MG63 (cell line): ENCODE measurements around the gene CSNK1G1. TPM values are rescaled to one million over a fixed set of nuclear protein-coding genes. Genes with fewer than 3 reads are reported as not detected.
A peak's percentile ranks its signal among the peaks of the same experiment; 100 is the strongest.

ENCODE experiments used
- DNase-seq: peaks from one replicate; pipeline ENCODE4 v3.0.0-alpha.2; 2020
- H3K27me3 ChIP-seq: fragments of 250-450 bp; sonication (Bioruptor Pico); 2 replicates; pipeline ENCODE4 v1.5.1; 2020; ENCODE audit warnings: mild to moderate bottlenecking, moderate library complexity
- H3K36me3 ChIP-seq: fragments of 250-450 bp; sonication (Bioruptor Pico); 2 replicates; pipeline ENCODE4 v1.5.1; 2020; ENCODE audit warnings: mild to moderate bottlenecking, moderate library complexity
- H3K4me3 ChIP-seq: fragments of 250-450 bp; sonication (Bioruptor Pico); 2 replicates; pipeline ENCODE4 v1.5.1; 2020; ENCODE audit warnings: mild to moderate bottlenecking, moderate library complexity
- H3K9me3 ChIP-seq: fragments of 250-450 bp; sonication (Bioruptor Pico); 2 replicates; pipeline ENCODE4 v1.5.1; 2020; ENCODE audit warnings: mild to moderate bottlenecking, moderate library complexity
- total RNA-seq: library from RNA; depleted of rRNA; stranded (reverse); fragments of >200 nt; shearing (Covaris generic); gene quantifications from 2 replicates; pipeline ENCODE4 v1.2.3, GENCODE V29; 2014; ENCODE audit warnings: low replicate concordance

Gene CSNK1G1
- total RNA-seq, 1 experiment from 2014 or later = 12.7 TPM

DNA sequence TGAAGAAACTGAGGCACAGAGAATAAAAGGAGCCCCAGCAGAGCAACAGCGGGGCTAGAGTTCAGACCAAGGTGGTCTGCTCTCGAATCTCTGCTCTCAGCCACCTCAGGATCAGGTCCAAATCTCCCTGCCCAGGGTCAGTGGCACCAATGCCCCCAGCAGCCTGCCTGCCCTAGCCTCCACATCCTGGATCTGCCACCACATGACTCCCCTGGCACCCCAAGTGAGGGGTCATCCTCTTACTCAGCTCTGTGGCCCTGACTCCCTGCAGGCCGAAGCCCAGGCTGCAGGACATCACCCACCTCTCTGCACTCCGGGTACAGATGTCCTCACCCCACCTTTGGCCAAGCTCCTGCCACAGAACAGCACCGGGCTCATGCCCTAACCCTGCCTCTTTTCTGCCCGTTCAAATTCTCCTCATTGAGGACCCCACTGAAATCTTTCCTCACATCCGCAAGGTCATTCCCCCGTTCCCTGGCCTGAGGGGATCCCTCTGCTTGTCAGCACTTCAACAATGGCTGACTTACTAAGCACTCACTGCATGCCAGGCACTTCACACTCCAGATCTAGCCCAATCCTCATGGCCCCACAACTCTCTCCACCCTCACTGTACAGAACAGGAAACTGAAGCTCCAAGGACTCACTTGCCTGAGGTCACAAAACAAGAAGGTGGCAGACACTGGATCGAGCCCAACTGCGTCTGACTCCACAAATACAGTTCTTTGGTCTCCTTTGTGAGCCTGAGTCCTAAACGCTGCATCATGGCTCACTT lies 197.4 kb downstream of the CSNK1G1 start:
- no peak for DNase-seq
- peaks cover 82% of the 10 kb centered on the region for H3K36me3 ChIP-seq
- no peak overlapping the region for H3K4me3 ChIP-seq
- H3K9me3 ChIP-seq = no peaks in the 10 kb centered on the region
- no peaks in the 10 kb centered on the region for H3K27me3 ChIP-seq

DNA sequence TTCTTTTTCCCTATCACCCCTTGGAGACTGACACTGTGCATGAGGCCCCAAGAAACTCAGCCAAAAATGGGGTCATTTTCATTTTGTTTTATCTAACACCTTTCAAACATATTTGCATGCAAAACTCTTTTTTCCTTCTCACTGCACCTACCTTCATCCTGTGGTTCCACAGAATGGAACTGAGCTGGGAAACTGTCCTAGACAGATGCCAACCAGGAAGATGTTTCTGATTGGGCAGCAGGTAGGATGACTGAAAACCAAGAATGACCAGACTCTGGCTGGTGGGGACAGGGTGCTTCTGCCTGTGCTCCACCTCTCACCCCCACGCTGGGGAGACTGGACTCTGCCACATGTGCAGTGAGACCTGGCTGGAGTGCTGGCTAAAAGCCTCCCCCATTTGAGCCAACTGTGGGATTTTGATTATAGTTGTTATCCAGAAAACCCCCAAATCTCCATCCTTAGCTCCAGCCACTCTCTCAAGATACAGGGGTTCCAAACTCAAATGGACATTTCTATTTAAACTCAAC lies 198.3 kb downstream of the CSNK1G1 start:
- Histone ChIP-seq H3K36me3 (peaks cover 82% of the 10 kb centered on the region), H3K4me3 (no peak overlapping the region), H3K27me3 (0 out of 2 replicates have a peak, but pooled peaks cover 3% of the 10 kb centered on the region), H3K9me3 (no peaks in the 10 kb centered on the region)
- DNase-seq = no peak

DNA sequence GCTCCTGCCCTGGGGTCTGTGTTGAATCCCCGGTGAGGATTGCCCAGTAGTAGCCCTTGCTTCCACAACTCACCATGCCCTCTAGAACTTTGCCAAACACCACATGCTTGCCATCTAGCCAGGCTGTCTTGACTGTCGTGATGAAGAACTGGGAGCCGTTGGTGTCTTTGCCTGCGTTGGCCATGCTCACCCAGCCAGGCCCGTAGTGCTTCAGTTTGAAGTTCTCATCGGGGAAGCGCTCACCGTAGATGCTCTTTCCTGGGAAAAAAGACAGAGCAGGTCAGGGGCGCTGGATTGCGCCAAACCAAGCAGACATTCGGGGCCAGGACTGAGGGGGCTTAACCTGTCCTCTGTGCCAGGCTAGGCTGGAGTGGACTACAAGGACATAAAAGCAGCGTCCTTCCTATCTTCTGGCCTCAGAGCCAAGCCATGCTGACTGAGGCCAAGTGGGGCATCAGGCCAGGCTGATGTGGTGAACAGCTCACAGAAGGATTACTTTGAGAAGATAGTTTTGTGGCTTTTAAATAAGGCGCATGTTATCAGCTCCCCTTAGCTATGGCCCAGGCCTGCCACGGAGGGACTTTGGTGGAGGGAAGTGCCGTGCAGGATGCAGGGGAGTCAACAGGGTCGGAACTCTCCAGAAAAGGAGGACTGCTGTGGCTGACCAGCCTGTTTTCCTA lies 199.2 kb downstream of the CSNK1G1 start:
- Histone ChIP-seq H3K36me3 (peaks cover 76% of the 10 kb centered on the region), H3K27me3 (peaks cover 9% of the 10 kb centered on the region; the same call in 1 of the 2 replicates), H3K4me3 (no peak overlapping the region), H3K9me3 (no peaks in the 10 kb centered on the region)
- no peak for DNase-seq

GRCh38 chr15:64155802-64156651 lies 199.9 kb downstream of the CSNK1G1 start:
- Histone ChIP-seq H3K36me3 (peaks cover 68% of the 10 kb centered on the region), H3K9me3 (no peaks in the 10 kb centered on the region), H3K4me3 (no peak overlapping the region), H3K27me3 (peaks cover 10% of the 10 kb centered on the region; the same call in 1 of the 2 replicates)
- no peak for DNase-seq

DNA sequence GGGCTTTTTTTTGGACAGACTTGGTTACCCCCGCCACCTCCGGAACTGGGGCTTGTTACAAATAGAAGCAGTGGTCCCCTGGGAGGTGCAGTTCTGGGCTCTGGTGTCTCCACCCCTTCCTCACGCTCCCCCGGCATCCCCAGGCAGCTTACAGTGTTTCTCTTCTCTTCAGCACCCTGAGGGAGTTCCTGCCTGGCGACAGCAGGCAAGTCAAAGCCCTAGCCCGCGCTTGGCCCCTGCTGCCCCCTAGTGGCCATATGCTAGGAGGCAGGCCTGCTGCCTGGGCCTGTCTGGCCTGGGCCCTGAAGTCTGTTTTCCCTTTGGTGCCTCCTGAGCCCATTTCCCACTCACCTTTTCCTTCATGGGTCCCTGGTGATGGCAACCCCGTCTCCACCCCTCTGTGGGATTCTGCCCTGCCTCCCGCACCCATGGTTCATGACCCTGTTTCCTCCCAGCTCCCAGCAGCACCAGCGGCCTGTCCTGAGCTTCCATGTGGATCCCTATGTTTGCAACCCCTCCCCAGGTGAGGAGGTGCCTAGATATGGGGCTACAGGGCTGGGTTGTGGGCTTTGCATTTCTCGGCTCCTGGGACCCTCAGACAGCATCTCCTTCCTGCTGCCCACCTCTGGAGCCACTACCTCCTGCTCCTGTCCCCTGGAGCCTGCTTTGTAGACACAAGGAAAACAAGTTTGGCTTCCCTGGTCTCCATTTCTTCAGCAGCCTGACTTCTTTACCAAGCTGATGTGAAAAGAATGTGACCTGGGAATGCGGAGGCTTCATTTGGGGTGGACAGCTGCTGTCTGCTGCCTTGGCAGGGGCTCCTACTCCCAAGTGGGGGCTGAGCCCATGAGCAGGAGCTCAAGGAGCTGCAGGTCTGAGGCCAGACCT lies 202.2 kb downstream of the CSNK1G1 start:
- H3K4me3 ChIP-seq = no peak overlapping the region

GRCh38 chr15:64152507-64153387 lies 203.2 kb downstream of the CSNK1G1 start:
- Histone ChIP-seq H3K9me3 (no peaks in the 10 kb centered on the region), H3K36me3 (peaks cover 36% of the 10 kb centered on the region), H3K4me3 (no peak overlapping the region), H3K27me3 (peaks cover 10% of the 10 kb centered on the region; the same call in 1 of the 2 replicates)
- no peak for DNase-seq

More for the DNA sequence above, 202.2 kb downstream of the CSNK1G1 start:
- Histone ChIP-seq H3K27me3 (peaks cover 10% of the 10 kb centered on the region; the same call in 1 of the 2 replicates), H3K36me3 (peaks cover 45% of the 10 kb centered on the region), H3K9me3 (no peaks in the 10 kb centered on the region)
- DNase-seq = peak; percentile 86

GRCh38 chr15:64151727-64152506 lies 204.1 kb downstream of the CSNK1G1 start, which contains the start of gene SNX22:
Gene SNX22, plus strand, starts transcription at chr15:64151731. Its CDS starts 45 bp downstream, at chr15:64151776.
- Histone ChIP-seq H3K36me3 (peaks cover 27% of the 10 kb centered on the region), H3K9me3 (no peaks in the 10 kb centered on the region), H3K27me3 (peaks cover 10% of the 10 kb centered on the region; the same call in 1 of the 2 replicates), H3K4me3 (peak within 1 kb of the TSS; percentile 36)
- DNase-seq = no peak

GRCh38 chr15:64149893-64150578 lies 205.9 kb downstream of the CSNK1G1 start:
- Histone ChIP-seq H3K4me3 (no peak overlapping the region), H3K36me3 (peaks cover 15% of the 10 kb centered on the region)
- DNase-seq = no peak

DNA sequence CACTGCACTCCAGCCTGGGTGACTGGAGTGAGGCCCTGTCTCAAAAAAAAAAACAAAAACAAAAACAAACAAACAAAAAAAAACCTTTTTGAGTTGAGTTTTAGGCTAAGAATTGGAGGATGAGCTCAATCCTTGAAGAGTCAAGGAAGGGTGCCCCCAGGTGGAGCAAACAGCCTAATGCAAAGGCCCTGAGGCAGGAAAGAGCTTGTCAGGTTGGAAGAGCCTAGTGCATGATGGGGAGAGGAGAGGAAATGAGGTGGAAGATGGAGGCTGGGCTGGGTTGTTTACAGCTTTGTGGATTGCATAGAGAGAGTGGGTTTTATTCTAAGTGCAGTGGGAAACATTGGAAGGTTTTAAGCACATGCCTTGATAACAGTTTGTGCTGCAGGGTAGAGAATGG lies 206.5 kb downstream of the CSNK1G1 start:
- Histone ChIP-seq H3K27me3 (peaks cover 10% of the 10 kb centered on the region; the same call in 1 of the 2 replicates), H3K36me3 (peaks cover 12% of the 10 kb centered on the region), H3K9me3 (no peaks in the 10 kb centered on the region), H3K4me3 (no peak overlapping the region)
- no peak for DNase-seq

More at GRCh38 chr15:64149893-64150578, 205.9 kb downstream of the CSNK1G1 start:
- Histone ChIP-seq H3K27me3 (peaks cover 10% of the 10 kb centered on the region; the same call in 1 of the 2 replicates), H3K9me3 (no peaks in the 10 kb centered on the region)

DNA sequence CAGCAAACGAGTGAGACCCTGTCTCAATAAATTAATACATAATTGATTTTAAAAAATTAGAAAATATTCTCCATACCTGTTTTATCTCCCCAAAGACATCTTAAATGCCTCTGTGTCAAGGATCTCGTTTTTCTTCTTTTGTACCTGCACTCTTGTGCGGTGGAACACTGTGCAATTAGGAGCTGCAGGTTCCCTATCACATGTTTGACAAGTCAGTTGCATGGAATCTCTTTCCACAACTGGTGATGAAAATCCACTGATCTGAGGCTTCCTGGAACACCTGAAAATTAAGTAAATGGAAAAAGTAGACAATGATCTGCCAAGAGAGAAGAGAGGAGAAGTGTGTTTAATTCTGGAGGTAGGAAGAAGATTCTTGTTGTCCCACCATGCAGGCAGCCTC lies 207.4 kb downstream of the CSNK1G1 start:
- Histone ChIP-seq H3K4me3 (no peak overlapping the region), H3K36me3 (peaks cover 12% of the 10 kb centered on the region), H3K27me3 (peaks cover 10% of the 10 kb centered on the region; the same call in 1 of the 2 replicates), H3K9me3 (no peaks in the 10 kb centered on the region)
- no peak for DNase-seq

DNA sequence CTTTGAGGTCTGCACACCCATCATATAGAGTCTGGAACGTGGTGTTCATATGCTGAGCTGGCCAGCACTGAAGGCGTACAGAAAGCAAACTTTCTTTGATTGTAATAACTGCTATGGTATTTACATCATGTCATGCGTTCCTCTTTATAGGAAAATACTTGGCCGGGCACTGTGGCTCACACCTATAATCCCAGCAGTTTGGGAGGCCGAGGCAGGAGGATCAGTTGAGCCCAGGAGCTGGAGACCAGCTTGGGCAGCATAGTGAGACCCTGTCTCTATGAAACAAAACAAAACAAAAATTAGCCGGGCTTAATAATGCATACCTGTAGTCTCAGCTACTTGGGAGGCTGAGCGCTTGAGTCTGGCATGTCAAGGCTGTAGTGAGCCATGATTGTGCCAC lies 207.8 kb downstream of the CSNK1G1 start:
- peaks cover 16% of the 10 kb centered on the region for H3K36me3 ChIP-seq
- DNase-seq = no peak
- peaks cover 10% of the 10 kb centered on the region; the same call in 1 of the 2 replicates for H3K27me3 ChIP-seq
- H3K9me3 ChIP-seq = no peaks in the 10 kb centered on the region
- H3K4me3 ChIP-seq = no peak overlapping the region

- Histone ChIP-seq H3K9me3 (no peaks in the 10 kb centered on the region), H3K4me3 (no peak overlapping the region), H3K36me3 (peaks cover 17% of the 10 kb centered on the region), H3K27me3 (peaks cover 4% of the 10 kb centered on the region; the same call in 1 of the 2 replicates)
- DNase-seq = no peak
Observed at GRCh38 chr15:64146885-64147681, 208.9 kb downstream of the CSNK1G1 start.

DNA sequence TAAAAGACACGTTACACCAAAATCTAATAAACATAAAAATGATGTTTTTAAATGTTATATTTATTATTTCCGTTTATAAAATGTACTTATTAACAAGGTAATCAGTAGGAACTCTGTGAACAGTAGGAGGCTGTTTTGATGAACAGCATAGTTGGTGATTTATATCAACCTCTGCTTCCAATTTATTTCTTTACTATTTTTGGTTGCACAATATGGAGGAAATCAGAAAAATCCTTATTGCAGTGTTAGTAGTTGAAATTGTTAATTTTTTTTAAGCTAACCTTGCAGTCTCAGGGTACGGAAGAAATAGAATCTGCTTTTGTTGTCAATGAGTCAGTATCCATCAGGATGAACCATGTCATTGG lies 209.5 kb downstream of the CSNK1G1 start:
- peaks cover 17% of the 10 kb centered on the region for H3K36me3 ChIP-seq
- no peaks in the 10 kb centered on the region for H3K9me3 ChIP-seq
- no peak overlapping the region for H3K4me3 ChIP-seq
- H3K27me3 ChIP-seq = no peaks in the 10 kb centered on the region
- no peak for DNase-seq
